GM18951 (cell line): Measurements from ENCODE around the gene RPS6KA2.

Experiments used
- POLR2A ChIP-seq: IDR thresholded peaks from 4 replicates; pipeline ENCODE4 v1.6.1; 2011; ENCODE audit warnings: mild to moderate bottlenecking; ENCODE audit not compliant: insufficient read length, insufficient read depth; ENCODE audit errors: extremely low read depth
- in situ Hi-C: fragments of 300-500 bp; cut with MboI; formaldehyde crosslinking; loops from one replicate; pipeline ENCODE4 v1.12.0; 2022; ENCODE audit warnings: low sequenced_read_pairs, mixed read lengths, inconsistent platforms; ENCODE audit not compliant: unreplicated experiment

RPS6KA2 gene

DNA sequence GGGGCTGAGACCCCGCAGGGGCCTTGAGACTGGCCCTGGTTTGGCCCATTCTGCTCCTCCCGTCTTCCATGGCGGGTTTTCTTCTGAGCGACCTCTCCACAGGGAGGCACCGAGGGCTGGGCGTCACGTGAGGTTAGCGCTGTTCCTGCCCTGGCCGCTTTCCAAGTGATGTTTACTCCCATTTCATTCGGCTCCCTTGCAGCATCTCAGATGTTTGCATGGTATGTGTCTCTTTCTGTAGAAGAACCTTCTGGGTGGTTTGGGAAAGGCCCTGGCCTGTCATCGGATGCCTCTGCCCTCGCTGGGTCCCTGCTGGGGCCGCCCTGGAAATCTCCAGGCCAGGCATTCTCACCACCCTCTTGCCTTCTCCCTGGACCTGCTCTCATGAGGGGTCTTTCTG is 57.8 kb downstream of the RPS6KA2 start:
- in situ Hi-C loops: loop anchor here (10.0 kb wide), 1 partner anchor 644 kb away; no protein-coding TSS in a partner anchor

DNA sequence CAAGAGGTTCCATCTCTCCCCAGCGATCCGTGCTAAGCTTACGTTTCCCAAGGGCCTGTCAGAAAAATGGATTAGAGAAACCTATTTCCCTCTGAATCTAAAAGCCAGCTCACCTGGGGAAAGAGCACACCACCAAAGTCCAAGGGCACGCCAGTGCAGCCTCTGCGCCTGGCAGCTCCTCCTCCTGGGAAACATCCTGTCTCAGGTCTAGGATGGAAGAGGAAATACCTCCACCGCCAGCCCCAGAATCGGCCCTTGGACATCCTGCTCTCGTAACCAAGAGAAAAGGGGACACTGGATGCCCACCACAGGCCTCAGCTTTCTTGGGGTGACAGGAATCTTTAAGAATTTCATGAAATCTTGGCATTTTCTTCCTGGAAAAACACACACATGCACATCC is 59.2 kb downstream of the RPS6KA2 start:
- in situ Hi-C loops: loop anchor here (10.0 kb wide), 1 partner anchor 643 kb away; no protein-coding TSS in a partner anchor
- no peak for TF ChIP-seq POLR2A

More for the DNA sequence above, 57.8 kb downstream of the RPS6KA2 start:
- TF ChIP-seq POLR2A: no peak

DNA sequence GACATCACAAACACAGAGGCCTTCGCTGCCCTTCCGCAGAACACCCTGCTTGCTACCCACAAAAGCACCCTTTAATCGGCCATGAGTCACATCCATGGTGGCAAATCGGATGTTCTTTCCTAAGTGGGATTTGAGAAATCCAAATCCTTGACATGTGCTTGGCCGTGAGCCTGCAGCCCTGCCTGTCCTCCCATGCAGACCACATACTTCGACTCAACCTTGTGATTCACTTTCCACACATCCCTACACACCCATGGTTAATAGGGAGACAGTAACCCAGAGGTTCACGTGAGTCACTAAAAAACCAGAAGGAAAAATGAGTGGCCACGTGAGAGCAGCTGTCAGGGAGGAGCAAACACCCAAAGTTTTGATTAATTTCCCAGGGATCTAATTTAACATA is 59.9 kb downstream of the RPS6KA2 start:
- no peak for TF ChIP-seq POLR2A
- in situ Hi-C loops: loop anchor here (10.0 kb wide), 1 partner anchor 642 kb away; no protein-coding TSS in a partner anchor

DNA sequence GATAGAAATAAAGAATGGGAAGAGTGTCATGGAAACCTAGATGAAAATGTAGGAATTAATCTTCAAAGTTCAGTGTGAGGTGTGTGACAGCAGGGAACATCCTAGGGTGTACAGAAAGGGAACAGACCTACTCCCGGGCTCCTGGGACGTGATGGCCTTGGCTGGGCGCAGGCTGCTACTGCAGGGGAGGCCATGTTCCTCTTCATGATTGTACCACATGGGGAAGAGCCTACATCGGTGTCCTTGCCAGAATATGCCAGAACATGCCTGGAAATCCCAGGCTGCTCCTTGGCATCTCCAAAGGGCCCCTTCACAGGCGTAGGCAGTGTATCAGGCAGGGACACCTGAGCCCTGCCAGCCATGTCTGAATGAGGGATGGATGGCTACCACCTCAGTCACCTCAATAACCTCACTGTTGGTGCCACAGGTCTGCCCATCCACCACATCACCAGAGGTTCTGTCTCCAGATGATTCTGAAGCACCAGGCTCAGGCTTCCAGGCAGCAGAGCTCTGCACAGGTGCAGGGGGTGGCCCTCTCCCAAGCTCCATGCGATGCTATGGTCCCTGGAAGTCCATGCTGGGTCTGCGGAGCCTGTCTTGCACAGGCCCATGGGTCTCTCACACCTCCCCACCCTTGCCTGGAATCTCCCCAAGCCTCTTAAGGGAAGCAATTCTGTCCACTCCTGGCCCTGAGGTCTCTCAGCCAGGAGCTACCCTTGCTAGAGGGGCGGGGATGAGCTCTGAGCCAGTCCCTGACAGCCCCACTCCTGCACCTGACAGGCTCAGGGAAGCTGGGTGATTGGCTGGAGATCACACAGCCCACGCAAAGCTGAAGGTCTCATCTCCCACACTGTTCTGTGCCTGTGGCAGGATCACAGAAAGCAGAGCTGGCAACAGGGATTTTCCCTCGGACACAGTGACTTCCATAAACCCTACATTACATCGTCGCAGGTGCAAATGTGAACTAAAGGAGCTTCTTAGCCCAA is 60.7 kb downstream of the RPS6KA2 start:
- TF ChIP-seq POLR2A: no peak
- in situ Hi-C loops: loop anchor here (10.0 kb wide), 1 partner anchor 642 kb away; no protein-coding TSS in a partner anchor

DNA sequence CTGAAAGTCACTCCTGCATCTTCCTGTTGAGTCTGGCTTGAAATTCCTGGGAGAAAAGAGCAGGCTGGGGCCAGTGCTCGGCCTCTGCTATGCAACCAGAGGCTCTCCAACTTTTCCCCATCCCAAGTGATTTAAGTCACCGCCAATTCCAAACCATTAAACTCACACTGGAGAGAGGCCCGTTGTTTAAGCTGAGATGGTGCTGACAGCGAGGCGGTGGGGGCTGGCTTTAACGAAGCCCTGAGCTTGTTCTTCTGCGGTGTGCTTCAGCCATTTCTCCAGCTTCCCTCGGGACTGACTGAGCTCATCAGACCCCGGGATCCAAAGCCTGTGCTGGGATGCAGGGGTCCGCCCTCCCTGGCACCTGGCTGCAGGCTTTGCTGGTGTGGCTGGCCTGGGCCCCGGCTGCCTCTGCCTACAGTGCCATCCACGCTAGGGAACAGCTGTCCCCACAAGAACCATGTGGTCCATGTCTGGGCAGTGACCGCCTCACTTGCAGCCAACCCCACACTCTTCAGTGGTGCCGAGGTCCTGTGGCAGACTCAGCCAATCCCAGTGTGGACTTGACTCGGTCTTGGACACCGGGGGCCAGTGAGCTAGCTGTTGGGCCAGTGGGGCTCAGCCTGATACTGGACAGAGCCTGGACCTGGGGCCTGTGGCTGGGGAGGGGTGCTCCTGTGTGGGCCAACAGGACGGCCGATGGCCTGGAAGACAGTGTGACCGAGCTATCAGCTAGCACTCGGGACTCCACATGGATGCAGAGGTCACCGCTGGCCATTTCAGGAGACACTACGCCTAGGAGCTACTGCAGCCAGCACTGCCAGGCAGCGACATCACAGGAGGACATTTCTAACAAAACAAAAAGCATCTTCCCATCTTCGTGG is 61.7 kb downstream of the RPS6KA2 start:
- in situ Hi-C loops: loop anchor here (10.0 kb wide), 1 partner anchor 641 kb away; no protein-coding TSS in a partner anchor
- no peak for TF ChIP-seq POLR2A

DNA sequence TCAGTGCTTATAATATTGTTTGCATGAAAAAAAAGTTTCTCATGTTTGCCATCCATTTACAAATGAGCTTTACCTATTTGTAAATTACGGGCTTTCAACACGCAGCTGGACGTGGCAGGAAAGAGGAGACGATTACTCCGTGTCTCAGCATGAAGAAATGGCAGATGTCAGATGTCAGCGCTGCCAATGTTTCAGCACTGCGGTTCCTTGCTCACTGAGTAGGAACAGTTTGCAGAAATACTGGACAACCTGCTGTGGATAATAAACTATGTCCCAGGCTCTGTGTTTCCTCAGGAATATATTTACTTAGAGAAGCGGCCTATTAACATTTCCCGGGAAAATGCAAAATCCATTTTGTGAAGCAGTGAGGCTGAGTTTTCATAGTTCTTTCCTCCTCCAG is 63.2 kb downstream of the RPS6KA2 start:
- in situ Hi-C loops: loop anchor here (10.0 kb wide), 1 partner anchor 639 kb away; no protein-coding TSS in a partner anchor
- TF ChIP-seq POLR2A: no peak

DNA sequence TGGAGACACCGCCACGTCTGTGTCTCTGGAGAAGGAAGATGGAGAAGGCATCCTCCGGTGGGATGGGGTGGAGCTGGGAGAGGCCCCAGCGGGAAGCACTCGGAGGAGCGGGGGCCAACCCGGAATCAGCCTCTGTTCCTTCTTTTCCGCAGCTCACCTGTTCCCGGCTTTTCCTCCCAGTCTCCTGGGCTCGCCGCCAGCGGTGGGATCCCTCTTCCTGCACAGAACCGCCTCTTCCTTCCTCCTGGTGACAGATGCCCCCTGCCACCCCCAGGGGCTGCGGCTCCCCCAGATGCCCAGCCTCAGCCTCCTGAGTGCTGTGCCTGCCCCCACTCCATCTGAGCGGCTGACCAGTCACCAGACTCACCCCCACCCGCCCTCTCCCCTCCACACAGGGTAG is 63.9 kb downstream of the RPS6KA2 start:
- TF ChIP-seq POLR2A: no peak
- in situ Hi-C loops: loop anchor here (10.0 kb wide), 1 partner anchor 638 kb away; no protein-coding TSS in a partner anchor

DNA sequence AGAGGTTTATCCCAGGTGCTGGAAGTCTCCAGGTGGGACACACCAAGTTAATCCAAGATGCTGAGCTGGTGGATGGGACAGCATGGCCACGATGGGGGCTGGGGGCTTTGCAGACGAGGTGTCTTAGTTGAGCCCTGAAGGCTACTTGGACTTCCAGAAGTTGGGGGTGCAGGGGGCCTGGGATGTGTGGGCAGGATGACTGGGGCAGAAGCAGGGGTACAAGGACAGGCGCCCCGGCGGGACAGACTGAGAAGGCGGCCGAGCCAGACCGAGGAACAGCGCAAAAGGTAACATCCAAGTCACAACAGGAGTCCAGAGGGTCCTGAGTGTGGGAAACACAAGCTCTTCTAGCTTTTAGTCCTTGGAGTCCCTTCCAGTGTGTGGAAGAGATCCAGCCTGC is 64.3 kb downstream of the RPS6KA2 start:
- TF ChIP-seq POLR2A: no peak
- in situ Hi-C loops: loop anchor here (10.0 kb wide), 1 partner anchor 638 kb away; no protein-coding TSS in a partner anchor

DNA sequence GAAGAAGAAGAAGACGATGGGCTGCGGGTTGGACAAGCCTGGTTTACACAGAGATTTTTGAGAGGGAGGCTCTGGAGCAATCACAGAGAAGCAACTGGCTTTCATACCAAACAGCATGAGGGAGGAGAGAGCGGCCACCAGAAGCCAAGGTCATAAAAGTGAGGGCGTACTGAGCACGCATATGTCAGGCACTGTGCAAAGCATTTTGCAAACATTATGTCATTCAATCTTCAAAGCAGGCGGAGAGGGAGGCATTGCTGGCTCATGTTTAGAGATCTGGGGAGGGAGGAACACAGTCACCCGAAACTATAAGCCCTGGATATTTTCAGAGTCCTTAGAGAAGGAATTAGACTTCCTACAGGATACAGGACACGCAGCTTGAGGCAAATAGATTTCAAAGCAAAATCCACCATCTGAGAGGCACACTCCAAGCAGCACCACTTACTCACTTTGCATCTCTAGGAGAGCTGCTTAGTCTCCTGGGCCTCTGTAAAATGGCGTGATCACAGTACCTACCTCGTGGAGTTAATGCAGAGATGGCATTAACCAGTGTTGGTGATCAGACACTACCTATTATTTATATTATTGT is 65.2 kb downstream of the RPS6KA2 start:
- TF ChIP-seq POLR2A: no peak
- in situ Hi-C loops: loop anchor here (10.0 kb wide), 1 partner anchor 637 kb away; no protein-coding TSS in a partner anchor

DNA sequence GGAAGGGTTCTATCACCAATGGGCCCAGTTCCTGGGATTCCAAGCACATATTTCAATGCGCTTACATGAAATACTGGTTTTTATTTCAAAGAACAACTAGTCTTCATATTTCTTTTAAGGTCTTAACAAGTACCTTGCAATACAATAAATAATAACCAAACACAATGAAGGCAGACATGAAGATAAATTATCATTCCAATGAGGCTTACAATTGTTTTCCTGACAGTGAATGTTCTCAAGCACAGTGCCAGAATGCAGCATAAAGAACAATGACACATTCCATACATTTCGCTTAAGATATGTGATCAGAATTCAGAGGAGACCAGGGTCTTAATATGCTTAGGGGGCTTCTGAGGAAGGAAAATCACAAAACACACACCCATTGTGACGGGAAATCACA is 66.8 kb downstream of the RPS6KA2 start:
- in situ Hi-C loops: loop anchor here (10.0 kb wide), 1 partner anchor 635 kb away; no protein-coding TSS in a partner anchor
- no peak for TF ChIP-seq POLR2A

DNA sequence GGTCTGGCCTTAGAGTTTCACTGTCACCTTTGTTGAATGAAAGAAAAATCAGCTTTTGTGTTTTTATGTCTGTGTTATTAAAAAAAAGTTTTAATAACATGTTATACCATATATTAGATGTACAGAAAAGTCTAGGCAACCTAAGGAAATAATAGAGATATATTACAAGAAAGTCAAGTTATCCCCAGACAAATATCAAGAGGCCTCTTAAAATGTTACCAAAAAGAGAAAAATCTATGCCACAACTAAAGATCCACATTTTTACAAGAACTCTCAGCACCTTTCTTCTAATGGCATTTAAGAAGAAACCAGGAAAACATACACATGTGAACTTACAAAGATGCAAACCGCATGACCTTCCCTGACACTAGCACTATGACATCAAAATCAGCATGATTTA is 67.4 kb downstream of the RPS6KA2 start:
- no peak for TF ChIP-seq POLR2A
- in situ Hi-C loops: loop anchor here (10.0 kb wide), 1 partner anchor 635 kb away; no protein-coding TSS in a partner anchor

DNA sequence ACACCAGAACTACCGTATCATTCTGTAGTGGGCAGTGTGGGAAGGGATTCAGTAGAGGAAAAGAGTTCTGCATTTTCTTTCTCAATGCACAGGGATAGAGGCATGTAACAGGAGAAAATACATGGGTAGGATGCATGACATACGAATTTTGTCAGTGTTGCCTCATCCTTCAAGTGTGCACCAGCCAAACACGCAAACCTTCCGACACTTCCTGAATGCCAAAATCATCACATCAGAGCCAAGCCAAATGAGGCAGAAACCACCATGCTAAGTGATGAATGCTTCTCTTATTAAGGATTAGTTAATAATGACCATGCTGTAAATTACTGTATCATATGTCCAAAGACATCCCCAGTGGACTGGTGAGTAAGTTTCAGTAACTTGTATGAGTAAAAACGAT is 67.8 kb downstream of the RPS6KA2 start:
- no peak for TF ChIP-seq POLR2A
- in situ Hi-C loops: no loop called here
